GM12865 (cell line): Measurements from ENCODE around the gene MYBPHL.

Source experiments
- DNase-seq: peaks from one replicate; pipeline ENCODE4 v3.0.0; 2010; ENCODE audit warnings: low read depth
- H3K4me3 ChIP-seq: 2 replicates; pipeline ENCODE4 v1.5.1; 2011; ENCODE audit warnings: mild to moderate bottlenecking, low read depth, low read length, control low read depth
- TF ChIP-seq, protein P1 (sequence below): IDR thresholded peaks from 2 replicates; pipeline ENCODE4 v1.5.1; 2011; ENCODE audit warnings: low read length, control low read depth, low read depth, inconsistent platforms; ENCODE audit not compliant: insufficient read depth; ENCODE audit errors: missing control alignments

MYBPHL gene

DNA sequence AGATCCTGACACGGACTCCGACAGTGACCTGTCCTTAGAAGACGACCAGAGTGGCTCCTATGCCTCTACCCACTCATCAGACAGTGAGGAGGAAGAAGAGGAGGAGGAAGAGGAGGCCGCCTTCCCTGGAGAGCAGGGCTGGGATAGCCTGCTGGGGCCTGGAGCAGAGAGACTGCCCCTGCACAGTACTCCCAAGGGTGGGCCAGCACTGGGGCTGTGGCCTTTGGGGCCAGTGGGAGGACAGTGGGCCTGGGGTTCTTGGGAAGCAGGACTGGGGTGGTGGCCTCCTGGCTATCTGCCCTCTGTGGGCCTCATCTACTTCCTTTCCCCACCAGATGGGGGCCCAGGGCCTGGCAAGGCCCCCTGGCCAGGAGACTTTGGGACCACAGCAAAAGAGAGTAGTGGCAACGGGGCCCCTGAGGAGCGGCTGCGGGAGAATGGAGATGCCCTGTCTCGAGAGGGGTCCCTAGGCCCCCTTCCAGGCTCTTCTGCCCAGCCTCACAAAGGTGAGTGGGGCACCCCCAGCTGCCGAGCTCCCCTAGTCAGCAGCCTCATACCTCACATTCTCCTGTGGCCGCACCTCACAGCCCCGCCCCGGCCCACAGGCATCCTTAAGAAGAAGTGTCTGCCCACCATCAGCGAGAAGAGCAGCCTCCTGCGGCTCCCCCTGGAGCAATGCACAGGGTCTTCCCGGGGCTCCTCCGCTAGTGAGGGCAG is 33.8 kb downstream of the MYBPHL start:
- DNase-seq: no peak
- H3K4me3 ChIP-seq: no peak overlapping the region
- TF ChIP-seq, protein P1, sequence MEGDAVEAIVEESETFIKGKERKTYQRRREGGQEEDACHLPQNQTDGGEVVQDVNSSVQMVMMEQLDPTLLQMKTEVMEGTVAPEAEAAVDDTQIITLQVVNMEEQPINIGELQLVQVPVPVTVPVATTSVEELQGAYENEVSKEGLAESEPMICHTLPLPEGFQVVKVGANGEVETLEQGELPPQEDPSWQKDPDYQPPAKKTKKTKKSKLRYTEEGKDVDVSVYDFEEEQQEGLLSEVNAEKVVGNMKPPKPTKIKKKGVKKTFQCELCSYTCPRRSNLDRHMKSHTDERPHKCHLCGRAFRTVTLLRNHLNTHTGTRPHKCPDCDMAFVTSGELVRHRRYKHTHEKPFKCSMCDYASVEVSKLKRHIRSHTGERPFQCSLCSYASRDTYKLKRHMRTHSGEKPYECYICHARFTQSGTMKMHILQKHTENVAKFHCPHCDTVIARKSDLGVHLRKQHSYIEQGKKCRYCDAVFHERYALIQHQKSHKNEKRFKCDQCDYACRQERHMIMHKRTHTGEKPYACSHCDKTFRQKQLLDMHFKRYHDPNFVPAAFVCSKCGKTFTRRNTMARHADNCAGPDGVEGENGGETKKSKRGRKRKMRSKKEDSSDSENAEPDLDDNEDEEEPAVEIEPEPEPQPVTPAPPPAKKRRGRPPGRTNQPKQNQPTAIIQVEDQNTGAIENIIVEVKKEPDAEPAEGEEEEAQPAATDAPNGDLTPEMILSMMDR: no peak

DNA sequence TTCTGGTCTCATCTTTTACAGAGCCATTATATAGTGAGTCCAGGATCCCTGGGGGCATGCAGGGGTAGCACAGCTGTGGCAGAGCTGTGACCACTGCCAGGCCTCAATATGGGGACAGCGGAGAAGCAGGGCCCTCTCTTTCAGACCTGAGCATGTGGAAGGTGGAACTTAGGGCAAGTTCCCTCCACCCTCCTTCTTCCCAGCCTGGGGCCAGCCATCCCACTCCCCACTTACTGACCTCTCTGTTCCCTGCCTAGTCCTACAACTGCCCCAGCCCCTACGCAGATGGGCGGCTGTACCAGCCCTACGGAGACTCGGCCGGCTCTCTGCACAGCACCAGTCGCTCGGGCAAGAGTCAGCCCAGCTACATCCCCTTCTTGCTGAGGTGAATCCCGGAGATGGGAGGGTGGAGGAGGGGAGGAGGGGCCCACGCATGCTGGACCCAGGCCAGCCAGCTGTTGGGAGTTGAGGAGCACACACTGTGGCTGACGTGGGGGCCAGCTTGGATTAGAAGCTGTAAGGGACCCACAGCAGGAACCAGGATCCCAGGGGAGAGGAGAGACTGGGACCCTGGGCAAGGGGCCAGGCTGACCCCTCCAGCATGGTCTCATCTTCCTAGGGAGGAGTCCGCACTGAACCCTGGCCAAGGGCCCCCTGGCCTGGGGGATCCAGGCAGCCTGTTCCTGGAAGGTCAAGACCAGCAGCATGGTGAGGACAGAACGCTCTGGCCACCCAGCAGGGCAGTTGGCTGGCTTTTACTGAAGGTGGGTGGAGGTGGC is 34.6 kb downstream of the MYBPHL start:
- no peak overlapping the region for H3K4me3 ChIP-seq
- TF ChIP-seq, protein P1: no peak
- no peak for DNase-seq

DNA sequence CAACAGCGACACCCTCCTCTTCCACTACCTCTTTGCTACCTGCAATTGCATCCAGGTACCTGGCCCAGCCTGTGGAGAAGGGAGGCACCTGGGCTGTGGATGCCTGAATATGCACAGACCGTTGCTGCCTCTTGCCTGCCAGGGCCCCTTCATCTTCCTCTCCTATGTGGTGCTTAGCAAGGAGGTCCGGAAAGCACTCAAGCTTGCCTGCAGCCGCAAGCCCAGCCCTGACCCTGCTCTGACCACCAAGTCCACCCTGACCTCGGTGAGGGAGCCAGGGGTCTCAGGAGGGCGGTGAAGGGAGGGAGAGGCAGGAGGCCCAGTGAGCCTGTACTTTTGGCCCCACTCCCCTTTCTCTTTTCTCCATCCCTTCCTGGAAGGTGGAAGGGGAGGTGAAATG is 35.4 kb downstream of the MYBPHL start:
- TF ChIP-seq, protein P1: no peak
- H3K4me3 ChIP-seq: no peak overlapping the region
- no peak for DNase-seq

DNA sequence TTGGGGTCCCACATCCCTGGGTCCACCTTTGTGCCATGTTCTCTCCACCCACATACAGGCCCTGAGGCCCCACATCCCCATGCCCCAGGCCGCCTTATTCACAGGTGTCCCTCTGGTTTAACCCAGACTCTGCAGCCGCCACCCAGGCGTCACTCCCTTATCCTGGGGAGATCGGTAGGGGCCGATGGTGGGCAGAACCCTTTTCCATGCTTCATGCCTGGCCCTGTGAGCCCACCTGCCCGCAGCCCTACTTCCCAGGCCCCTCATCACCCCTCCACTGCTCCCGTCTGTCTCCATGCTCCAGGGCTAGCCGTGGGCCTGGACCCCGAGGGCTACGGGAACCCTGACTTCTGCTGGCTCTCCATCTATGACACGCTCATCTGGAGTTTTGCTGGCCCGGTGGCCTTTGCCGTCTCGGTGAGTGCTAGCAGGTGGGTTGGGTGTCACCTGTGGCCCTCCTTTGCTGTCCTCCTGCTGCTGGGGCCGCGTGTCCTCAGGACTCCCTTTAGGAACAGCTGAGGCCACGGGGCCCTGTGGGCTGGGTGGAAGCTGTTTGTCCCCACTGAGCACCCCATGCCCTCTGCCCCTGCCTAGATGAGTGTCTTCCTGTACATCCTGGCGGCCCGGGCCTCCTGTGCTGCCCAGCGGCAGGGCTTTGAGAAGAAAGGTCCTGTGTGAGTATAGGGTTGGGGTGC is 36.0 kb downstream of the MYBPHL start:
- TF ChIP-seq, protein P1: no peak
- DNase-seq: no peak
- H3K4me3 ChIP-seq: no peak overlapping the region

DNA sequence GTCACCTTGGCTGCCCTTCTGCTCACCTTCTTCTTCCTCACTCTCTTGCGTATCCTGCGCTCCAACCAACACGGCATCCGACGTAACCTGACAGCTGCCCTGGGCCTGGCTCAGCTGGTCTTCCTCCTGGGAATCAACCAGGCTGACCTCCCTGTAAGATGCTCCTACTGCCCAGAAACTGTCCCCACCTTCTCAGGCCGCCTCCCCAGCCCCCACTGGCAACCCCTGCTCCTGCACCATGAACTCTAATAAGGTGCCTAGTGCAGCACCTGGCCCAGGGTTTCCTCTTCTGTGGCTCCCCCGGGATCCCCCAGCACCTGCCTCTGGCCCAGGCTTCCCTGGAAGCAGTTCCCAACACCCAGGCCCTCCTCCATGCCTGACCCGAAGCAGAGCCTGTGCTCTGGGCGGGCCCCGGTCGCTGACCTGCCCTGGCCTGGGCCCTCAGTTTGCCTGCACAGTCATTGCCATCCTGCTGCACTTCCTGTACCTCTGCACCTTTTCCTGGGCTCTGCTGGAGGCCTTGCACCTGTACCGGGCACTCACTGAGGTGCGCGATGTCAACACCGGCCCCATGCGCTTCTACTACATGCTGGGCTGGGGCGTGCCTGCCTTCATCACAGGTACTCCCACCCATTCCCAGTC is 36.7 kb downstream of the MYBPHL start:
- no peak for DNase-seq
- TF ChIP-seq, protein P1: no peak
- no peak overlapping the region for H3K4me3 ChIP-seq

DNA sequence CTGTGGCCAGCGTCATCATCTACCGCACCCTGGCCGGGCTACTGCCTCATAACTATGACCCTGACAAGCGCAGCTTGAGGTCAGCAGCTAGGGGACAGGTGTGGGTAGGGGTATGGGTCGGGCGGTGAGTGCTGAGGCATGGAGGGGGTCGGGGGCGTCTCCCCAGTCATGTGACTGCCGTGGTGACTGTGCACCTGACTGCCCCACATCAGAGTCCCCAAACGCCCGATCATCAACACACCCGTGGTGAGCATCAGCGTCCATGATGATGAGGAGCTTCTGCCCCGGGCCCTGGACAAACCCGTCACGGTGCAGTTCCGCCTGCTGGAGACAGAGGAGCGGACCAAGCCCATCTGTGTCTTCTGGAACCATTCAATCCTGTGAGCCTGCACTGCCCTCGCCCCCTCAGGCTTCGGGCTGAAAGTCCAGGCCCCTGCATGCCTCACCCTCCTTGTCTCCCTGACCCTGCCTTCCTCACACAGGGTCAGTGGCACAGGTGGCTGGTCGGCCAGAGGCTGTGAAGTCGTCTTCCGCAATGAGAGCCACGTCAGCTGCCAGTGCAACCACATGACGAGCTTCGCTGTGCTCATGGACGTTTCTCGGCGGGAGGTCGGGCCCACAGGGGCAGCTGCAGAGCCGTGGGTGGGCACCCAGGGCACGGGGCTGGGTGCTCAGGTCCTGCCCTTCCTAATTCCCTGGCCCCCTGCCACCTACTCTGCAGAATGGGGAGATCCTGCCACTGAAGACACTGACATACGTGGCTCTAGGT is 37.4 kb downstream of the MYBPHL start:
- TF ChIP-seq, protein P1: no peak
- H3K4me3 ChIP-seq: no peak overlapping the region
- no peak for DNase-seq
